ENCODE measurements around the gene TTF2.
"Not testable (repeated sequence)": the region's sequence is repeated elsewhere in the genome, so short reads cannot be mapped to it uniquely, and the experiment has no call there.

TTF2 gene

DNA sequence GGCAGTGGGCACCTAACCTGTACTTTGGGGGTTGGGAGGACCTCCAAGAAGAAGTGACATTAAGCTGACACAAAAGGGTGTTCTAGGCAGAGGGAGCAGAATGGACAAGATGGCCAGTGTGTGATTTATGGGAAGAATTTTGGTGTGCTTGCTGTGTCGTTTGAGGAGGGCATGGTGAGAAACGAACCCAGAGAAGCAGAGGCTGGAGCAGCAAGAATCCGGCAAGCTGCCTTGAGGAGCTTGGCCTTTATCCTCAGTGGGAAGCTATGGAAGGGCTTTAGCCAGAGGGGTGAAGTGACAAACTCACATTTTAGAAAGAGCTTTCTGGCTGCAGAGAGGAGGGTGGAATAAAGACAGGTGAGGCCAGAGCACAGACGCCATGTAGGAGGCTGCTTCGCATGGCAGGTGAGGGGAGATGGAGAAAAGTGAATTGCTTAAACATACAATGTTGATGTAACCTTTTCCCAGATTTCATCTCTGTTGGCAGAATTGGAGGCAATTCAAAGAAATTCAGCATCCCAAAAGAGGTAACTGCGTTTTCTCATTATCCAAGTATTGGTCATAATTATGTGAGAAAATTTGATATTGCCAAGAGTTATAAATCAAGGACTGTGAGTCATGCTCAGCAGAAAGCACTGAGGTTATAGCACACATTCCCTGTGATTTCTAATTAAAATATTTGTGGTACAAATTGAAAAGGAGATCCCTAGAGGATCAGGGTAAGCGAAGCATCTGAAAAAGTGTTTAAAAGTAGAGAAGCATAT, 34.9 kb downstream of the TTF2 start:
- DNase-seq, result no peak

GRCh38 chr1:117096951-117097408, 36.9 kb downstream of the TTF2 start:
- no peak for DNase-seq

- no peak for DNase-seq
Observed at GRCh38 chr1:117097443-117097842, 37.3 kb downstream of the TTF2 start.

- no peak for DNase-seq
Observed at GRCh38 chr1:117098287-117098890, 38.3 kb downstream of the TTF2 start.

GRCh38 chr1:117101334-117101733, 41.2 kb downstream of the TTF2 start:
- DNase-seq, result no peak

GRCh38 chr1:117101858-117102257, 41.7 kb downstream of the TTF2 start:
- DNase-seq, result not testable (repeated sequence)

- DNase-seq, result no peak
Observed at GRCh38 chr1:117104986-117105385, 44.9 kb downstream of the TTF2 start.

- no peak for DNase-seq
Observed at GRCh38 chr1:117105722-117106121, 45.6 kb downstream of the TTF2 start.

GRCh38 chr1:117106478-117106877, 46.4 kb downstream of the TTF2 start:
- no peak for DNase-seq

DNA sequence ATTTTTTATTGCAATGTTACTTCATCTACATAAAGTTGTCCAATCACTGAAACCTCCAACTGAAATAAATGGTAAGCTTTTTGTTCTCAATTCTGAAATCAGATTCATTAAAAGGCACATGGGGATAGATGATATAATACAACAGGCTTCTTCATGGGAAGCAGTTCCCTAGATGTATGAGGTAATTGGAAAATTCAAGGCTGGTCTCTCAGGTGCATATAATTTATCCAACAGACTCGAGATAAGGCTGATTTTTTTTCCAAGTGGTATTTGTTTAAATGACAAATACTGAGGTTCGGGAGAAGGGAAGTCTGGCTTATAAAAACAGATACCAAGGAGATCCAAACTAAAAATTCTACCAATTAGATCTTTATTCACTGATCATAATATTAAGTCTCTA, 47.2 kb downstream of the TTF2 start:
- DNase-seq, result no peak

GRCh38 chr1:117110774-117111173, 50.6 kb downstream of the TTF2 start:
- no peak for DNase-seq

DNA sequence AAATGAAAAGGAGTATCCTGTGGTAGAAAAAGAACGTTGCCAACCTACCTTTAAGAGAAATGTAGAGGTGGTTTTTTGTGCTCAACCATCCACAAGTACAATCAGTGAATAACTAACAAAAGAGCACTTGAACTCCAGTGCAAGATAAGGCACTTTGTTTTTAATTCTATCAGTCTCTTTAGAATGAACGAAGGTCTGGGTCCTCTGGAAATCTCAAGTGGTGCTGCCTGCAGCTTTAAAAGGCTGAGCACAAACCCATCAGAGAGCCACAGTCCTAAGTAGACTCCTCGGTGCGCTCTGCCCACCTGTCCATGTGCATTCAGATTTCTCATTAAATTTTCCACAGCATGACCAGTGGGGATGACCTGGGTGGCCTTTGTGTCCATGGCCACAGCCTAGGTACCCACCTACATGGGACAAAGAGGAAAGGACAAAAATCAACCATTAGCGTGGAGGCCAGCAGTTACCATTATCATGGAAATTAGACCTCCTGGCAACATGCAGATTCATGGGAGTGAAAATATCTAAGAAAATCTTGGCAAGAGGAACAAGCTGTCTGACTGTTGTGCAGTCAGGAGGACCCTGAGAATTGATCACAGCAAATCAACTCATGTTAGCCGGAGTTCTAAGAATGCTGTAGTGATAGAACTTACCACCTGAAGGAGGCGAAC, 52.1 kb downstream of the TTF2 start:
- DNase-seq, result peak; percentile 66 to 83

DNA sequence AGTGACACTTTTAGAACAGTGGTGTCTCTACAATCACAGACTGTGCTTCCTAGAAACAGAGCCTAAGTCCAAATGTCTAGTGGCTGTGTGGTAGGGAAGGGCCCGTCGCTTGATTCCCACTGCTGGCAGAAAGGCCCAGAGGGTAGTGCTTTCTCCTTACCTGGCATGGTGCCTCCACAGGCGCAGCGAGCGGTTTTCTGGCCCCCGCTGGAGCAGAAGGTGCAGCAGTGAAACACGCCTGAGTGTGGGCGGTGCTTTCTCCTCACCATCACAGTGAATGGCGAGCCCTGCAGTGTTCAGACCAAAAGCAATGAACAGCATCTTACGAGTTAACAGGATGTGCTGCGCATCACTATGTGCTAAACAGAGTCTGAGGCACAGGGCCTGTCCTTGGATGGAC, 53.1 kb downstream of the TTF2 start:
- peak; percentile 21 to 57 for DNase-seq

GRCh38 chr1:117114877-117115276, 54.8 kb downstream of the TTF2 start:
- DNase-seq, result no peak

DNA sequence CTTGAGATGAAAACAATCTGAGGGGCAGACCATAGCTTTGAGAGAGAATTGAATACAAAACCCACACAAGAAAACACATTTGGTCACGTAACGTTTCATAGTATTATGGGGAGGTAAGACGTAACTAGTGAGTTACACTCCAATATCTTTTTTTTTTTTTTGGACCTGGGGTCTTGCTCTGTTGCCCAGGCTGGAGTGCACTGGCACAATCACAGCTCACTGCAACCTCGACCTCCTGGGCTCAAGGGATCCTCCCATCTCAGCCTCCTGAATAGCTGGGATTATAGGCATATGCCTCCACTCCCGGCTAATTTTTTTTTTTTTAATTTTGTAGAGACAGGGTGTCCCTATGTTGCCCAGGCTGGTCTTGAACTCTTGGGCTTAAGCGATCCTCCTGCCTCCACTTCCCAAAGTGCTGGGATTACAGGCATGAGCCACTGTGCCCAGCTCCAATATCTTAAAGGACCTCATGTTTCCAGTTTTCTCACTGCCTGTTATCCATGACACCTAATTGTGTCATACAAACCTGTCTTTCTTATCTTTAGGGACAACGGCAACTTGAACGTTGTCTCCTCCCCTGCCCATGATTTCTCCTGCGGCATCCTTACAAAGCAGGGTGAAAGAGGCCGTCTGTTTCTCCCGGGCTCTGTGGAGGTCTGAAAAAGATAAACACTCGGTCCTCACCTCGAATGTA, 56.1 kb downstream of the TTF2 start:
- DNase-seq, result no peak

DNA sequence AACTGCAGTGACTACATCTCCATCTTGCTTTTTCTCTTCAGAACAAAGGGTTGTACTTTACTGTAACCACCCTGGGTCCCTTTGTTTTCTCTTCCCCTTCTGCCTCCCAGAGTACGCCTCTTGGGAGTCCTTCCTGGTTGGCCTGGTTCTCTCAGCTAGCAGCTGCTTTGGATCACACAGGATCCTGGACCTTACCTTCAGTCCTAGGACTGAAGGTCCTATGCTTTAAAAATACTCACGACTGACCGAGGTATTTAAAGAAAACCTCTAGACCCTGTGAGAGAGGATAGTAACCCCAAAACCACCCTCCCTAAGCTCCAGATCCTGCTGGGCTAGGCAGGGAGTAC, 56.6 kb downstream of the TTF2 start:
- no peak for DNase-seq

DNA sequence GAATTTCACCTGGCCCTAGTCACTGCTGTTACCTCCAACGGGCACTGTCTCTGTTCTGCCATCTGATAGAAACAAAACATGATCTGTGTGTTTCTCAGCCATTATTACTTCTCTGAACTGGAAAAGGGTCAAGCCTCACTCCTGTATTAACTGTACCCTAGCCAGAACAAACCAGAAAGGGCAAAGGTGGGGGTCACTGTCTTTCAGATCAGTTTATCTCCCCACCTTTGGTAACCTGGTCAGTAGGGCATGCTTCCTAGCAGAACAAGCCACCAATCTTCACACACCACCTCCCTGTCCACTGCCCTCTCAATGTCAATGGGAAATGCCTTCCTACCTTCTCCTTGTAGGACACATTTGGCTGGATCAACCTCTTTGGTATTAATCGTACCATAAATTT, 57.6 kb downstream of the TTF2 start:
- DNase-seq, result no peak

- no peak for DNase-seq
Observed at GRCh38 chr1:117118137-117118536, 58.0 kb downstream of the TTF2 start.

DNA sequence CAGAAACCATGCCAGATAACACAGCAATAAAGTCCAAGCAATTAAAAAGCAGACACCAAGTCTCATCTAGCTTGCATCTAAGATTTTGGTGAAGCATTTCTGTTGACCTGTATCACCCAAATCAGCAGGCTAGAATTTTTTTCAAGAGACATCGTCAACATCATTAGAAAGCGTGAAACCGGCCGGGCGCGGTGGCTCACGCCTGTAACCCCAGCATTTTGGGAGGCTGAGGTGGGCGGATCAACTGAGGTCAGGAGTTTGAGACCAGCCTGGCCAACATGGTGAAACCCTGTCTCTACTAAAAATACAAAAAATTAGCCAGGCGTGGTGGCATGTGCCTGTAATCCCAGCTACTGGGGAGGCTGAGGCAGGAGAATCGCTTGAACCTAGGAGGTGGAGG, 59.0 kb downstream of the TTF2 start:
- not testable (repeated sequence) for DNase-seq

DNA sequence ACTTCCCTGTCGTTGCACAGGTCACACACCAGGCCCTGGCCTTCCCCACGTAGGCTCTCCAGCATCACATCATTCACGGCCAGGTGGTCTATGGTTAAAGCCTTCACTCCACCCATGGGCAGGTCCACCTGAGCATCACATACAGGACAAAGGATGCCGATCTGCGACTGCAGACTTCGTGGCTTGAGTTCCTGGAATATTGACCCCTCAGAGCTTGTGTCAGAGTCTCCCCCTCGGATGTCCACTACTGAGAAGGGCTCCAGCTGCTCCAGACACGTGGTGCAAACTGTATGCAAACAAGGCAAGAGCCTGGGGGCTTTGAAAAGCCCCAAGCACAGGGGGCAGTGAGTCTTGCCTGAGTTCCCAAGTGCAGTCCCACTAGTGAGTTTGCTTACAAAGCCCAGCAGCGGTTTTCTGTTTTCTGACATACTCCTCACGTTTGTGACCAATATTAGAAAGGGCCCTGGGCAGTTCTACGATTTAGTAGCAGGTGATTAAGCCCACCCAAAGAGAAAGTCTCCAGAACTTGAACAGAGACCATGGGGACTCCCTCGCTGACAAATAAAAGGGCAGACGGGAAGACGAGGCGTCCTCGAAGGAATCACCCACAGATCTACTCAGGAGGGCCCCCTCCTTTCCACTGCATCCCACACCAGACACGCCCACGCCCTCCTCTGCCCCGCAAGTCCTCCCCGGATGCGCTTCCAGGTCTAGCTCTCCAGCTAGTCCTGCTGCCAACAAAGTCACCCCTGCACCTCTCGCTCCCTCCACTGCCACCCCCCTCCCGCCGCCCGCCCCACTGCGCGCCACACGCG, 60.9 kb downstream of the TTF2 start:
- DNase-seq, result no peak

GRCh38 chr1:117121589-117122329, 61.6 kb downstream of the TTF2 start, which contains the start of gene TRIM45:
Gene TRIM45, minus strand, starts transcription at chr1:117121749. Its CDS starts 548 bp downstream, at chr1:117121201.
- peak; percentile 91 to 92 for DNase-seq

Measured in NCI-H187 (cell line).